Endothelial cell of umbilical vein (primary cell): ENCODE results near the gene SDC1. TPM values are rescaled to one million over a fixed set of nuclear protein-coding genes. Genes with fewer than 3 reads are reported as not detected.

Experiments used
- BruUV-seq: library from RNA; stranded (reverse); fragments of 400-500 nt; replicated peaks from 2 replicates; lab custom pipeline; 2021; lab: Mats Ljungman, UMichigan
- CTCF ChIA-PET: fragments of 300-600, 350-600 bp; sonication (Branson Sonifier 250); formaldehyde crosslinking; loops from one replicate; lab custom pipeline; 2021; ENCODE audit warnings: antibody characterized with exemption, inconsistent platforms; lab: Charles Lee
- POLR2A ChIA-PET: fragments of 300-600, 350-600 bp; sonication (Branson Sonifier 250); formaldehyde crosslinking; loops from one replicate; lab custom pipeline; 2021; ENCODE audit warnings: antibody characterized with exemption, inconsistent platforms; lab: Charles Lee
- DNase-seq: peaks from one replicate; pipeline ENCODE4 v3.0.0-alpha.2; 2011; ENCODE audit warnings: low read depth, low spot score
- FAIRE-seq: peaks from 2 replicates; lab custom pipeline; 2011; peaks lifted over from hg19 to GRCh38; lab: Jason Lieb, UNC
- H2AFZ ChIP-seq: 2 replicates; pipeline ENCODE4 v1.6.0; 2012; ENCODE audit warnings: low read depth, low read length, control low read depth, inconsistent platforms
- H3K27ac ChIP-seq: 2 replicates; pipeline ENCODE4 v1.5.1; 2011; ENCODE audit warnings: low read depth, mild to moderate bottlenecking, control low read depth, low read length, moderate library complexity; ENCODE audit not compliant: insufficient read depth
- H3K27me3 ChIP-seq, 2 experiments: 2 replicates each; pipeline versions ENCODE4 v1.6.0 to v1.6.1; 2011; ENCODE audit warnings: low read length in 2 of 2, mixed read lengths in 1 of 2; ENCODE audit not compliant: control insufficient read depth in 2 of 2, insufficient read depth in 2 of 2
- H3K36me3 ChIP-seq, 2 experiments: 2 replicates in 1 of 2; 3 replicates in 1 of 2; pipeline ENCODE4 v1.5.1; 2011; ENCODE audit warnings: low read length in 2 of 2, mild to moderate bottlenecking in 1 of 2, moderate library complexity in 1 of 2; ENCODE audit not compliant: control insufficient read depth in 2 of 2, insufficient read depth in 2 of 2; ENCODE audit errors: extremely low read depth in 1 of 2
- H3K4me1 ChIP-seq: 3 replicates; pipeline ENCODE4 v1.5.1; 2011; ENCODE audit warnings: mild to moderate bottlenecking, low read length; ENCODE audit not compliant: control insufficient read depth, insufficient read depth; ENCODE audit errors: extremely low read depth
- H3K4me2 ChIP-seq: 2 replicates; pipeline ENCODE4 v1.6.1; 2011; ENCODE audit warnings: low read length, control low read depth, mixed read lengths; ENCODE audit not compliant: insufficient read depth
- H3K4me3 ChIP-seq, 3 experiments: fragments of 200-600 bp in 1 of 3; sonication (generic), shearing (Covaris generic) in 1 of 3; replicated peaks in 1 of 3; 2 replicates each; pipeline ENCODE4 v1.5.1; 2011 to 2016; ENCODE audit warnings: control low read depth in 3 of 3, low read length in 3 of 3, mild to moderate bottlenecking in 2 of 3, inconsistent platforms in 1 of 3, low read depth in 1 of 3, moderate library complexity in 1 of 3; ENCODE audit not compliant: insufficient read depth in 1 of 3
- H3K79me2 ChIP-seq: 2 replicates; pipeline ENCODE4 v1.6.0; 2012; ENCODE audit warnings: low read length, inconsistent platforms; ENCODE audit not compliant: control insufficient read depth, insufficient read depth
- H3K9ac ChIP-seq: replicated peaks from 2 replicates; pipeline ENCODE3; 2011; ENCODE audit warnings: low read length, control low read depth; ENCODE audit not compliant: insufficient read depth; ENCODE audit errors: extremely low read depth
- H3K9me1 ChIP-seq: replicated peaks from 3 replicates; pipeline ENCODE4 v1.6.0; 2011; ENCODE audit warnings: mild to moderate bottlenecking, low read length; ENCODE audit not compliant: control insufficient read depth, insufficient read depth; ENCODE audit errors: extremely low read depth
- H3K9me3 ChIP-seq: replicated peaks from 2 replicates; pipeline ENCODE4 v1.5.1; 2012; ENCODE audit warnings: low read length, inconsistent platforms; ENCODE audit not compliant: control insufficient read depth, insufficient read depth
- H4K20me1 ChIP-seq: replicated peaks from 2 replicates; pipeline ENCODE3; 2011; ENCODE audit warnings: mild to moderate bottlenecking, low read length; ENCODE audit not compliant: control insufficient read depth, insufficient read depth; ENCODE audit errors: extremely low read depth
- CTCF ChIP-seq, 2 donors: IDR thresholded peaks; 1 replicate in 1 of 2; 2 replicates in 1 of 2; pipeline ENCODE4 v1.5.1; 2011; ENCODE audit warnings: low read length in 2 of 2, mild to moderate bottlenecking in 2 of 2, moderate library complexity in 2 of 2, control low read depth in 1 of 2, inconsistent platforms in 1 of 2, low read depth in 1 of 2; ENCODE audit not compliant: insufficient read depth in 1 of 2; ENCODE audit errors: extremely low read depth in 1 of 2
- EZH2 ChIP-seq: IDR thresholded peaks from 2 replicates; pipeline ENCODE4 v1.6.1; 2012; ENCODE audit warnings: borderline replicate concordance, low read depth, mild to moderate bottlenecking, moderate library complexity, low read length, inconsistent platforms; ENCODE audit not compliant: severe bottlenecking
- FOS ChIP-seq: IDR thresholded peaks from 2 replicates; pipeline ENCODE4 v1.6.1; 2011; ENCODE audit warnings: mild to moderate bottlenecking, low read length, moderate library complexity, borderline replicate concordance; ENCODE audit not compliant: insufficient read depth
- GATA2 ChIP-seq: IDR thresholded peaks from 2 replicates; pipeline ENCODE4 v1.7.0; 2011; ENCODE audit warnings: low read depth, mild to moderate bottlenecking, moderate library complexity, mixed read lengths, low read length; ENCODE audit not compliant: insufficient read length, insufficient read depth
- JUN ChIP-seq: IDR thresholded peaks from 2 replicates; pipeline ENCODE4 v1.6.1; 2011; ENCODE audit warnings: borderline replicate concordance, low read depth; ENCODE audit not compliant: insufficient read length, insufficient read depth
- MAX ChIP-seq: IDR thresholded peaks from 2 replicates; pipeline ENCODE4 v1.6.1; 2011; ENCODE audit not compliant: insufficient read depth, insufficient read length
- POLR2A ChIP-seq: IDR thresholded peaks from 2 replicates; pipeline ENCODE4 v1.6.1; 2012; ENCODE audit warnings: low read depth, mild to moderate bottlenecking, control low read depth, low read length
- POLR2AphosphoS5 ChIP-seq: IDR thresholded peaks from 2 replicates; pipeline ENCODE4 v1.6.1; 2012; ENCODE audit warnings: low read depth, mild to moderate bottlenecking, control low read depth, low read length, moderate library complexity; ENCODE audit not compliant: insufficient read depth
- dilution Hi-C: fragments of 300-500 bp; cut with MboI; formaldehyde crosslinking; loops from one replicate; pipeline ENCODE4 v1.15.0; 2019; ENCODE audit warnings: low sequenced_read_pairs; ENCODE audit not compliant: extremely low pct_ligation_motif_present
- intact Hi-C: fragments of 100-400 bp; cut with micrococcal nuclease; formaldehyde crosslinking; loops from one replicate; pipeline ENCODE4 v1.10.0; 2022
- polyA plus RNA-seq, 4 experiments: library from polyadenylated mRNA; depleted of rRNA in 3 of 4; stranded (reverse) in 3 of 4; unstranded in 1 of 4; fragments of >200 nt; gene quantifications; 2 replicates each; pipeline versions ENCODE4 v1.2.1 to v1.2.3, GENCODE V29; 2011 to 2012; ENCODE audit warnings: missing spikeins in 1 of 4
- total RNA-seq: library from RNA; stranded (reverse); gene quantifications from 2 replicates; pipeline ENCODE4 v1.2.3, GENCODE V29; 2021

SDC1 gene
- total and polyA plus RNA-seq, 2 donors (not counting 3 experiments of a cell fraction or from before 2014, with no cell fraction given) = 3.2 to 4.0 TPM

GRCh38 chr2:20193185-20193584 is 31.7 kb downstream of the SDC1 start:
- Histone ChIP-seq H4K20me1 (no peaks in the 10 kb centered on the region), H3K79me2 (no peaks in the 10 kb centered on the region), H3K9me3 (no peaks in the 10 kb centered on the region), H3K9me1 (no peaks in the 10 kb centered on the region), H3K4me3 (no peak overlapping the region), H3K36me3 (no peaks in the 10 kb centered on the region), H3K27ac (no peak overlapping the region), H3K4me2 (no peak overlapping the region), H2AFZ (no peak overlapping the region), H3K9ac (no peak overlapping the region), H3K27me3 (no peaks in the 10 kb centered on the region), H3K4me1 (no peaks in the 10 kb centered on the region)
- intact Hi-C loops = no loop called here
- dilution Hi-C loops = no loop called here
- BruUV-seq = no TSS peak
- CTCF ChIA-PET = no interaction called here
- TF ChIP-seq MAX = no peak
- no peak for TF ChIP-seq POLR2AphosphoS5
- TF ChIP-seq CTCF (IDR thresholded peaks at IDR 0.05; ENCODE audit: extremely low read depth in 1 of 2, insufficient read depth in 1 of 2, low read depth in 1 of 2, low read length in 2 of 2) = no peak
- TF ChIP-seq EZH2 = no peak
- TF ChIP-seq FOS = no peak
- TF ChIP-seq GATA2 = no peak
- no peak for TF ChIP-seq JUN
- no peak for TF ChIP-seq POLR2A
- no peak for FAIRE-seq
- DNase-seq = no peak
- POLR2A ChIA-PET = no interaction called here
